GM19463 (cell line): ENCODE results near the gene ACVR2B.

Source experiments
- ATAC-seq: cut with Tn5 transposase; IDR thresholded peaks from one replicate; pipeline ENCODE4 v1.9.1; 2021; ENCODE audit warnings: mild to moderate bottlenecking, moderate library complexity; ENCODE audit not compliant: unreplicated experiment

The ACVR2B gene

GRCh38 chr3:38524141-38524739 is 70.5 kb downstream of the ACVR2B start:
- ATAC-seq = no peak

GRCh38 chr3:38526792-38527191 is 73.1 kb downstream of the ACVR2B start:
- no peak for ATAC-seq

GRCh38 chr3:38528457-38528856 is 74.8 kb downstream of the ACVR2B start:
- no peak for ATAC-seq

- ATAC-seq = no peak
Measured at GRCh38 chr3:38532529-38532928, 78.8 kb downstream of the ACVR2B start.

GRCh38 chr3:38533285-38533976 is 79.7 kb downstream of the ACVR2B start:
- no peak for ATAC-seq

GRCh38 chr3:38534180-38534579 is 80.5 kb downstream of the ACVR2B start:
- no peak for ATAC-seq

GRCh38 chr3:38534604-38535003 is 80.9 kb downstream of the ACVR2B start:
- no peak for ATAC-seq

GRCh38 chr3:38536671-38537070 is 83.0 kb downstream of the ACVR2B start:
- ATAC-seq = no peak

GRCh38 chr3:38538773-38539353 is 85.2 kb downstream of the ACVR2B start:
- no peak for ATAC-seq

- no peak for ATAC-seq
Measured at GRCh38 chr3:38541806-38542205, 88.1 kb downstream of the ACVR2B start.
